ENCODE measurements around the gene AUH.
A peak's percentile ranks its signal among the peaks of the same experiment; 100 is the strongest.
"Not testable (repeated sequence)": the region's sequence is repeated elsewhere in the genome, so short reads cannot be mapped to it uniquely, and the experiment has no call there.

The AUH gene

DNA sequence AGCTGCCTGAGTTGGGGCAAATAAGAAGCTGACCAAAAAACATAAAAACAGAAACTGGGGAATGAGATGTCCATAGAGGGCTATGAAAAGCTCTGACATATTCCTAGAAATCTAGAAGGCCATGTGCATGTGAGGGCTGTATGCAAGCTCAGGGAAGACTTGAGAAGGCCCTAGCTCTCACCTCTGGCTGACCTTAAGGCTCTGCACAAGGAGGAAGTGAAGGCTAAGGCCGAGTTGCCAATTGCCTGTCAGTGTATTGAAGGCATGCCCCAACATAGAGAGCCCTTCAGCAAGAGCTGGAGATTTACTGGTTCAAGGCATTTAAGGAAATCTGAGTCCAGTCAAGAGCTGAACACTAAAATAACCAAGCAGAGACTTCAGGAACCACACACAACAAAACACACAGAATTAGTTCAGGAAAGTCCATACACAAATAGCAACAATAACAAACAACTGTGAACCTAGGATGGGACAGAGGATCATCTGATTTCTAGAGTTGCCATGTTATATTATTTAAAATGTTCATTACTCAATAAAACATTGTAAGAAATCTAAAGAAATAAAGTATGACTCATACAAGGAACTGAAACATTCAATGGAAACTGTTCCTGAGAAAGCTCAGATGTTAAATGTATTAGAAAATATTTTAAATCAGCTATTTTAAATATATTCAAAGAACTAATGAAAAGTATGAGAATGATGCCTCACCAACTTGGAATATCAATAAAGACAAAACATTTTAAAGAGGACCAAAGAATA lies 161.8 kb downstream of the AUH start:
- H3K27ac ChIP-seq: no peak overlapping the region
- TF ChIP-seq, protein P1, sequence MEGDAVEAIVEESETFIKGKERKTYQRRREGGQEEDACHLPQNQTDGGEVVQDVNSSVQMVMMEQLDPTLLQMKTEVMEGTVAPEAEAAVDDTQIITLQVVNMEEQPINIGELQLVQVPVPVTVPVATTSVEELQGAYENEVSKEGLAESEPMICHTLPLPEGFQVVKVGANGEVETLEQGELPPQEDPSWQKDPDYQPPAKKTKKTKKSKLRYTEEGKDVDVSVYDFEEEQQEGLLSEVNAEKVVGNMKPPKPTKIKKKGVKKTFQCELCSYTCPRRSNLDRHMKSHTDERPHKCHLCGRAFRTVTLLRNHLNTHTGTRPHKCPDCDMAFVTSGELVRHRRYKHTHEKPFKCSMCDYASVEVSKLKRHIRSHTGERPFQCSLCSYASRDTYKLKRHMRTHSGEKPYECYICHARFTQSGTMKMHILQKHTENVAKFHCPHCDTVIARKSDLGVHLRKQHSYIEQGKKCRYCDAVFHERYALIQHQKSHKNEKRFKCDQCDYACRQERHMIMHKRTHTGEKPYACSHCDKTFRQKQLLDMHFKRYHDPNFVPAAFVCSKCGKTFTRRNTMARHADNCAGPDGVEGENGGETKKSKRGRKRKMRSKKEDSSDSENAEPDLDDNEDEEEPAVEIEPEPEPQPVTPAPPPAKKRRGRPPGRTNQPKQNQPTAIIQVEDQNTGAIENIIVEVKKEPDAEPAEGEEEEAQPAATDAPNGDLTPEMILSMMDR (conservative IDR thresholded peaks at IDR 0.05): no peak

DNA sequence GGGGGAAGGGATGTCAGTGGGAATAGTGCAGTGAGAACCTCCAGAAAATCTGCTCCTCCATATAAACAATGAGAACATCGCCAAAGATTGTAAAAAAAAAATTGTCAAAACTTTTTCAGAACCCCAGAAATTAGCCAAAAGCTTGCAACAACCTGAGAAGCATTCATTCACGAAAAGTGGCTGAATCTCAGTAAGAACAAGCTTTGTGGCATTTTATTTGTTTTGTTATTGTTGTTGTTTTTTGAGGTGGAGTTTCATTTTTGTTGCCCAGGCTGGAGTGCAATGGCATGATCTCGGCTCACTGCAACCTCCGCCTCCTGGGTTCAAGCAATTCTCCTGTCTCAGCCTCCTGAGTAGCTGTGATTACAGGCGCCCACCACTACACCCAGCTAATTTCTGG lies 162.8 kb downstream of the AUH start:
- H3K27ac ChIP-seq: not testable (repeated sequence)

DNA sequence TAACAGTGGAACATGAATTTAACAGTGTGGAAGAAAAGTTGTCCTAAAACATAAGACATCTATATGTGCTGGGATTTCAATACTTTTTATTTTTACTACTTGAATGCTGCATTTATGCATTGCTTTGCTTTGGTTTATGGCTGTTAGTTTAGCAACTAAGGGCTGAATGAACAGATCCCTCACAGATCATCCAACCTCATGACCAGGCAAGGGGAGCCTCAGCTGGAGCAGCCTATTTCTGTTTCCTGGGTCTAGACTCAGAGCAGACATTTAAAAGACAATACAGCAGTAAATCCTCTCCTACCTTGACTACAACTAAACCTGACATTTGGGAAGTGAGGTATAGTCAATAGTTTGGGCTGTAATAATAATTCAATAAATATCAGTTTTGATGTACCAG lies 163.3 kb downstream of the AUH start:
- TF ChIP-seq, protein P1 (conservative IDR thresholded peaks at IDR 0.05): no peak
- H3K27ac ChIP-seq: peak overlapping the region; percentile 65

DNA sequence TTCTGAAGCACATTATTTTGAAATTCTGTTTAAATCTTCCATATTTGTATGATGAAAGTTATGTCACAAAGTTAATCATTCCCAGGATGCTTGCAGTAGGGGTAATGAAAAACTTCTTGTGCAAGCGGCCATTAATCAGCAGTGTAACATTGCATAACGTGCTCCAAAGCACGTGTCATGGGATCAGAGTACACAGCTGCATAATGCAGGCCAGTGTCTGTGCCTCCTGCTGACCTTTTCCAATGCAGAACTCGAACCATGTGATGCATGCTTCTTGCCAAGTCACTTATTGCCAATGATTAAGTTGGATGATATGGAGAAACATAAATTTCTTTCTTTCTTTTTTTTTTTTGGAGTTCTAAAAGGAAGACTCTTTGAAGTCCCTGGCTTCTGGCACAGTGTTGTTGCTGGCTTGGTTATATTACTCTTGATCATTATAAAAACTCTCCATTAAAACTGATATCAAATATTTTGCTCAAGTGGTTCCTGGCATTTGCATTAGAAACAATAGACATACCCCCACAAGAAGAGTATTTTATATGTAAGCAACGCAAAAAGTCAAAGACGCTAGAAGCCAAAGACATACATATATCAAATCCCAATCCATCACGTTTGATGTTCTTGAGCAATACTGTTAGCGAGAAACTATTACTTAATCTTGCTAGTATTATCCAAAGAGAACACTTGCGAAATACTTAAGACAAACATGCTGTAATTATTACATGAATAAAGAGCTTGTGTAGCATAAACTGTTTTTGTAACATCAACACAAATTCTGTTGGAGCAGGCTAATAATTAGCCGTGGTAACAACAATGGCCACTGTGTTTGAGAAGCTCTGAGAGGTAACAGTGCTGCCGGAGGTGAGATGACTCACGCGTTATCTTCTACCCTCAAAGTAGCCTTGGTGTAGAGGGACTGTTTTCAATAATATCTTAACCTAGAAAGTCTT lies 164.2 kb downstream of the AUH start:
- TF ChIP-seq, protein P1 (conservative IDR thresholded peaks at IDR 0.05): no peak
- peak overlapping the region; percentile 65 for H3K27ac ChIP-seq

DNA sequence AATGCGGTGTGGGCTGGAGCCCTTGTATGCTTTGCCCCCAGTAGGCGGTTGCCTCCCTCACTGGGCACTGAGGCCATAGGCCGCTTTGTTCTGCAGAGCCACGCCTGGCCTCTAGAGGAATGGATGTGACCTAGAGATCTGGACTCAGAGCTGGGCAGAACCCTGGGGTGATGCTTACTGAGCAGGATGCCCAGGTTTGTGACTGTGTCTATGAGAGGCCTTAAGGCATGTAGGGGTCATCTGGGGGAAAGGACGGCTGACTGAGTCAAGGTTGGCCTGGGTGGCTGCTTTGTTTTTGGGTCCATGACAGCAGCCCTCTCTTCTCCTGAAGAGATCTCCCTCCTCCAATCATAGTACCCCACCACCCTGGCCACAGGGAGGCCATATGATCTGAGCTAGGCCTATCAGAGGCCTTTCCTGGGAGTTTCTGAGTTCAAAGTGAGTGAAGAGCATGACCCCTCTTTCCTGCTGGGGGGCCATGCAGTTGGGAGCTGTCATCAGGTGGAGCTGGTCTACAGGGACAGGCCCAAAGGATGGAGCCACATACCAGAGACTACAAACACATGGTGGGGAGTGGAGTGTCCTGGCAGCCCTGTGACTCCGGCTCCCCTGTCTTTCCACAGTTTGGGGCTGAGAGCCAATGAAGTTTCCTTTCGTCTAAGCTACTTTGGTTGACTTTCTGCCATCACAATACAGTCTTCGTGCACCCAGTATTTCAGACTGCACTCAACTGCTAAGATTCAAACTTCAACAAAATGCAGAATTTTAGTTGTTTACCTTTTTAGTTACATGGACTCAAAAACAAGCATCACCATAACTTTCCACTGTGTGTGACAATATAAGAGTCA lies 165.4 kb downstream of the AUH start:
- TF ChIP-seq, protein P1 (conservative IDR thresholded peaks at IDR 0.05): no peak
- peak overlapping the region; percentile 65 for H3K27ac ChIP-seq

DNA sequence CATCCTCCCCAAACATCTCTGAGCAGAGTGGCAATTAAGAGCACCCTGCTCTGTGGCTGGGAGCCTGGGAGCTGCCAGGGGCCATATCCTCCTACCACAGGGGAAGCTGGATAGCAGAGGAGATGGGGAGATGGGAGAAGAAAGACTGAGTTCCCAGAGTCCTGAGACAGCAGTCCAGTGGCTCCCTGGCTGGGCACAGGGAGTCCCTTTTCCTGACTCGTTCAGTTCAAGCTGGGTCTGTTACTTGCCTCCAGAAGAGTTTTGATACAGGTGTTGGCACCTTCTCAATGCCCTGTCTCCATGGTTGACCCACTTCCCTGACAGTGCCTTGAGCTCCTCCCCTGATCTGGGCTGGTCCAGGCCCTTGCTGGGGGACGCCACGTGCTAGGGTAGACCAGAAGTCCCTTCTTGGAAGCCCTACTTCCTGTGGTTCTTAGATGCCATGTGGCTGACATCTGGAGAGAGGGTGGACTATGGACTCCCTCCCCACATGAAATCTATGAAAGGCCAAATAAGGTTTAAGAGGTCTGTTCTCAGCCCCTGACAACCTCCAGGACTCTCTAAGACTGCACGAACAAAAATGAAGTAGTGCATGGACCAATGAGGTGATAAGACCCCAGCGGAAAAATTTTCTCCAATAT lies 166.2 kb downstream of the AUH start:
- TF ChIP-seq, protein P1 (conservative IDR thresholded peaks at IDR 0.05): no peak
- peak overlapping the region; percentile 65; the same call in 1 of the 2 replicates for H3K27ac ChIP-seq

DNA sequence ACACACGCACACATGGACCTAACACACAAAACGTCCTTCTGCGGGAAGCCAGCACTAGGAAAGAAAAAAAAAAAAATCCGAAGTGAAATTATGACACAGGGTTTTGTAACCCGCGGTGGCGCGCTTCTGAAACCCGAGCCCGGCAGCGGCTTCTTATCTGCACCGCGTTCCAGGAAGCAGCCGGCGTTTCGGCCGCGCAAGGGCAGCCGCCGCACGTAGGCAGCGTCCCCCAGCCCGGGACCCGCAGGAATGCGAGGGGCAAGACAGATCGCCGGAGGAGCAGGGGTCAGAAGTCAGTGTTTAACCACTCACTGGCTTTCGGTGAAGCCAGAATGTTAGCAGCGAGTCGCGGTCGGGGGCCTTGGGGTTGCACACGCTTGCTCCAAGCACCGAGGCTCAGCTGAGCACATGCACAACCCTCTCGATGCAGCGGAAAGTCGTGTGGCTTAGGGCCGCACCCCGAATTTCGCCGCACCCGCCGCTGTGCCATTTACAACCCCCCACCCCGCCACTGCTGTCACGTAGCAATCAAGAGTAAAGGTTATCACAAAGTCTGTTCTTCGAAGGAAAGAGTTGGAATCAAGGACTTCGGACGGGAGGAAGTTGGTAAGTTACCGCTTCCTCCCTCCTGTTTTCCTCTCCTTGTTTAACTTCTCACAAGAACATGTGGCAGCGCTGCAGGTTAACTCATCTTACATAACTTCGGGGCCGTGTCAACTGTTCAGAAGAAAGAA lies 167.9 kb downstream of the AUH start:
- TF ChIP-seq, protein P1 (conservative IDR thresholded peaks at IDR 0.05): no peak
- peak overlapping the region; percentile 81 for H3K27ac ChIP-seq
